Aorta (tissue), 5 donors: Measurements from ENCODE around the gene CCDC74A. TPM values are rescaled to one million over a fixed set of nuclear protein-coding genes. Genes with fewer than 3 reads are reported as not detected.
A peak's percentile ranks its signal among the peaks of the same experiment; 100 is the strongest.
"Not testable (repeated sequence)": the region's sequence is repeated elsewhere in the genome, so short reads cannot be mapped to it uniquely, and the experiment has no call there.

Source experiments
- ATAC-seq: fragments of 200-7000 bp; cut with Tn5 transposase; one replicate; pipeline ENCODE4 v1.9.1; 2022; ENCODE audit warnings: moderate library complexity; ENCODE audit not compliant: low FRiP score
- DNase-seq, 2 donors: peaks; one replicate each; pipeline ENCODE4 v3.0.0-alpha.2; 2020
- H3K27ac ChIP-seq, 2 donors: one replicate each; pipeline ENCODE4 v1.5.1; 2013; ENCODE audit warnings: low read length in 2 of 2, mild to moderate bottlenecking in 2 of 2, moderate library complexity in 2 of 2, control low read depth in 1 of 2, inconsistent platforms in 1 of 2, low read depth in 1 of 2
- H3K27me3 ChIP-seq, 2 donors: one replicate each; pipeline ENCODE4 v1.6.1; 2013; ENCODE audit warnings: control low read depth in 1 of 2, low read length in 1 of 2, mild to moderate bottlenecking in 1 of 2, moderate library complexity in 1 of 2; ENCODE audit not compliant: insufficient read depth in 2 of 2, control insufficient read depth in 1 of 2
- H3K36me3 ChIP-seq, 2 donors: one replicate each; pipeline ENCODE4 v1.6.1; 2013; ENCODE audit warnings: control low read depth in 1 of 2, low read length in 1 of 2, mild to moderate bottlenecking in 1 of 2; ENCODE audit not compliant: insufficient read depth in 2 of 2, control insufficient read depth in 1 of 2
- H3K4me1 ChIP-seq, 2 donors: one replicate each; pipeline ENCODE4 v1.6.1; 2013; ENCODE audit warnings: low read length in 2 of 2, control low read depth in 1 of 2, mild to moderate bottlenecking in 1 of 2, moderate library complexity in 1 of 2; ENCODE audit not compliant: insufficient read depth in 2 of 2, control insufficient read depth in 1 of 2
- H3K4me3 ChIP-seq, 2 donors: one replicate each; pipeline ENCODE4 v1.5.1; 2013; ENCODE audit warnings: low read length in 2 of 2, control low read depth in 1 of 2, mild to moderate bottlenecking in 1 of 2
- H3K9me3 ChIP-seq: one replicate; pipeline ENCODE4 v1.6.1; 2013; ENCODE audit warnings: mild to moderate bottlenecking, low read length; ENCODE audit not compliant: control insufficient read depth
- WGBS, 2 donors: extraction: QIAGEN DNeasy Blood & Tissue Kit; methylation state at CpG; one replicate each; pipeline ENCODE4 v1.1.7; 2013; 5-methylcytosine and 5-hydroxymethylcytosine counted together
- intact Hi-C, 2 donors: fragments of 100-400 bp; cut with DNase I; formaldehyde crosslinking; loops; one replicate each; pipeline versions ENCODE4 v1.14.2 to v1.15.0; 2022
- polyA plus RNA-seq, 2 donors: library from polyadenylated mRNA; stranded (reverse); fragments of 200-250 nt; gene quantifications; one replicate each; pipeline ENCODE4 v1.2.3, GENCODE V29; 2013
- total RNA-seq, 2 donors: library from RNA; stranded (reverse); fragmentation: NEBNext Ultra II Directional; extraction: Animal tissue kit (Norgen Biotek cat#: 25700); gene quantifications; one replicate each; pipeline ENCODE4 v1.2.1, GENCODE V29; 2021
- donor health status: healthy with polysubstance abuse.
- donor health status: Bipolar disorder and iron deficiency.
- donor health status: DM: no; HTN: no; CAD: no.
- donor health status: DM: no; HTN: no; CAD: no.
- donor health status: DM: yes; HTN: yes; CAD: no.

CCDC74A gene
- total and polyA plus RNA-seq, 4 donors, result 1.4 to 11.3 (median 4.3) TPM

DNA sequence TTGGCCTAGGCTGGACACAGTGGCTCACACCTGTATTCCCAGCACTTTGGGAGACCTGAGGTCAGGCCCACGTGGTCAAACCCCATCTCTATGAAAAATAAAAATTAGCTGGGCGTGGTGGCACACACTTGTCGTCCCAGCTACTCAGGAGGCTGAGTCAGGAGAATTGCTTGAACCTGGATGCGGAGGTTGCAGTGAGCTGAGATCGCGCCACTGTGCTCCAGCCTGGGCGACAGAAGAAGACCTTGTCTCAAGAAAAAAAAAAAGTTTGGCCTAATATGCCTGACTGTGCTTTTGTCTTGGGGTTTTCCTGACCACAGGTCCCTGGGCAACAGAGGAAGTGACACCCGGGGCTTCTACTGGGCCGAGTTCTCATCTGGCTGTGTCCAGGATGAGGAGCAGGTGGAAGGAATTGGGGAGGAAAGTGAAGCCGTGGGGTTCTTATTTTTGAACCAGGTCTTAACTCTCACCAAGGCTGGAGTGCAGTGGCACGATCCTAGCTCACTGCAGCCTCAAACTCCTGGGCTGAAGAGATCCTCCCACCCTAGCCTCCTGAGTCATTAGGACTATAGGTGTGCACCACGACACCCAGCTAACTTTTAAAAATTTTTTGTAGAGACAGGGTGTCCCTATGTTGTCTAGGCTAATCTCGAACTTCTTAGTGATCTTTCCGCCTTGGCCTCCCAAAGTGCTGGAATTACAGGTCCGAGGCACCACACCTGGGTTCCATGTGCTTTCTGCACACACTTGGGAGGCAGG is 13.1 kb upstream of the CCDC74A start:
- not testable (repeated sequence) for H3K36me3 ChIP-seq

DNA sequence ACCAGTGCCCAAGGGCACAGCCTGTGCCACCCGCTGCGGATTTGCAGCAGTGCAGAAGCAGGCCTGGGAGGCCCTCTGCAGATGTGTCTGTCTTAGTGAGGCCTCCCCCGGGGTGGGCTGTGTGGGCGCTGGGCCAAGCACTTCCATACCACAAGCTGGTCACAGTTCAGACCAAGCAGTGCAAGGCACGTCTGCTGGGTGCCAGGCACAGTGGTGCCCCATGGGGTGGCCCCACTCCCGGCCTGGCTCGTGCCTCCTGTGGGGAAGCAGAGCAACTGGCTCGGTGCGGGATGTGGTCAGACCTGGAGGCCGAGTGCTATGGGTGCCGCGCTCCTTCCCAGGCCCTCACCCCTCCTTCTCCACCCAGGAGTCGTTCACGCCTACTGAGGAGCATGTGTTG is 12.5 kb upstream of the CCDC74A start:
- intact Hi-C loops, H3K4me1 ChIP-seq, H3K27me3 ChIP-seq, ATAC-seq, H3K4me3 ChIP-seq, H3K36me3 ChIP-seq, H3K9me3 ChIP-seq, H3K27ac ChIP-seq: not testable (repeated sequence)
- DNase-seq, result peak in 1 of 2 donors; percentile 64
- 81 to 85% methylated on average over 12 to 14 of the region's 14 CpGs for WGBS, 2 donors

More for the DNA sequence above, 13.1 kb upstream of the CCDC74A start:
- H3K9me3 ChIP-seq, H3K4me3 ChIP-seq, ATAC-seq, H3K4me1 ChIP-seq, intact Hi-C loops, H3K27ac ChIP-seq, H3K27me3 ChIP-seq: not testable (repeated sequence)
- WGBS, 2 donors, result 79% methylated on average over 15 of the region's 15 CpGs
- peak in 1 of 2 donors; percentile 34 for DNase-seq

DNA sequence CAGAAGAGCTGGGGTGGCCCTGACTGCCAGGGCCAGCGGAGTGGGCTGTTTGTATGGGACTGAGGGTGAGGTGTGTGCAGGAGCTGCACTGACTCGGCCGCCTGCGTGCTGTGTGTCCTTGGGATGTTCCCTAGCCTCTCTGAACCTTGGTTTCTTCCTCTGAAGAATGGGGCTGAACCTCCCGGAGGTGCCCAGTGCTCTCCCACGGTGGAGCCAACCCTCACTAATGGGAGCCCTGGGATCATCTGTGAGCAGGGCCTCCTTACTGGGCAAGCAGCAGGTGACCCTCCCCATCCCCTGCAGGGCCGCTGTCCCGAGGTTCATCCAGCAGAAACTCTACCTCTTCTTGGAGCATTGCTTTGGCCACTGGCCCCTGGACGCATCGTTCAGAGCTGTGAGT is 11.7 kb upstream of the CCDC74A start:
- WGBS, 2 donors, result 79 to 84% methylated on average over 10 of the region's 10 CpGs
- peaks cover 0 to 2% of the 10 kb centered on the region in 2 donors for H3K36me3 ChIP-seq
- intact Hi-C loops, result no loop called here

DNA sequence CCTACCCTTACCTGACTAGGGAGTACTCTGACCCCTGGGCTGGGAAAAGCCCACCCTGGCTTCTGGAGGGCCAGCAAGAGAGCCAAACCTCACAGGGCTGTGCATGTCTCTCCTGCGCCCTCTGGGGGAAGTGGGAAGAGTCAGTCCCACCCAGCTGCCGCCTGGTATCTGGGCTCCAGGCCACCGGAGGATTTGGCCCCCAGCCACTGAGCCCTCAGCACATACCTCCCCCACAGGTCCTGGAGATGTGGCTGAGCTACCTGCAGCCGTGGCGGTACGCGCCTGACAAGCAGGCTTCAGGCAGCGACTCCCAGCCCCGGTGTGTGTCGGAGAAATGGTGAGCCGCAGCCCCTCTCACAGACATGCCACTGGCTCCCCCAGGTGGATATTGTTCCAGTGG is 11.1 kb upstream of the CCDC74A start:
- H3K27ac ChIP-seq, H3K9me3 ChIP-seq, H3K36me3 ChIP-seq, H3K4me3 ChIP-seq, H3K4me1 ChIP-seq, intact Hi-C loops, ATAC-seq, H3K27me3 ChIP-seq: not testable (repeated sequence)
- WGBS, 2 donors, result 64 to 71% methylated on average over 11 of the region's 11 CpGs
- DNase-seq, result peak in 1 of 2 donors; percentile 53

More for the DNA sequence above, 11.7 kb upstream of the CCDC74A start:
- H3K27me3 ChIP-seq, result no peaks in the 10 kb centered on the region
- H3K9me3 ChIP-seq, result no peaks in the 10 kb centered on the region
- no peak overlapping the region for H3K27ac ChIP-seq
- H3K4me3 ChIP-seq, result no peak overlapping the region
- H3K4me1 ChIP-seq, result no peaks in the 10 kb centered on the region
- DNase-seq (peak in 1 of 2 donors; percentile 59), ATAC-seq (no peak)

- DNase-seq, result peak in 1 of 2 donors; percentile 64
- WGBS, 2 donors, result 92 to 93% methylated on average over 17 of the region's 17 CpGs
Measured at GRCh38 chr2:131517106-131517831, 10.4 kb upstream of the CCDC74A start.

DNA sequence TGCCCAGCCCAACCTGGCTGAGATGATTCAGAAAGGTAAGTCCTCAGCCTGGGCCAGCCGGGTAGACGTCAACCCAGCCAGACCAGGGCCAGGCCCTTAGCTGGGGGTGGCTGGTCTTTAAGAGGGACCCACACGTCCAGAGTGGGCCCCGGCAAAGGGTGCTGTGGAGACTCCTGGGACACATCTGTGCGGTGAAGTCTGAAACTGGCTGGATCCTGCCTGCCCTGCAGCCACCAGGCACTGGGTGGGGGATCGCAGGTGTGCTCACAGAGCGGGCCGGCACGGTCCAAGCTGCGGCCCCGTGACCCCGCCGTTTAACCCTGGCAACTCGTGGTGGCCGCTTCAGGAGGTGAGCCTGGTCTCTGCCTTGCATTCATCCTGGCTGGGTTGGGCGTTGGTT is 9.8 kb upstream of the CCDC74A start:
- H3K27me3 ChIP-seq, H3K27ac ChIP-seq, H3K4me3 ChIP-seq, ATAC-seq, H3K36me3 ChIP-seq, H3K9me3 ChIP-seq, H3K4me1 ChIP-seq, intact Hi-C loops: not testable (repeated sequence)
- WGBS, 2 donors, result 87 to 89% methylated on average over 15 to 16 of the region's 16 CpGs
- DNase-seq, result peak in 1 of 2 donors; percentile 55

More at GRCh38 chr2:131517106-131517831, 10.4 kb upstream of the CCDC74A start:
- intact Hi-C loops, result no loop called here
- Histone ChIP-seq H3K9me3 (no peaks in the 10 kb centered on the region), H3K36me3 (peaks cover 0 to 2% of the 10 kb centered on the region in 2 donors), H3K27ac (no peak overlapping the region), H3K4me1 (no peaks in the 10 kb centered on the region), H3K4me3 (no peak overlapping the region), H3K27me3 (no peaks in the 10 kb centered on the region)
- ATAC-seq, result no peak

DNA sequence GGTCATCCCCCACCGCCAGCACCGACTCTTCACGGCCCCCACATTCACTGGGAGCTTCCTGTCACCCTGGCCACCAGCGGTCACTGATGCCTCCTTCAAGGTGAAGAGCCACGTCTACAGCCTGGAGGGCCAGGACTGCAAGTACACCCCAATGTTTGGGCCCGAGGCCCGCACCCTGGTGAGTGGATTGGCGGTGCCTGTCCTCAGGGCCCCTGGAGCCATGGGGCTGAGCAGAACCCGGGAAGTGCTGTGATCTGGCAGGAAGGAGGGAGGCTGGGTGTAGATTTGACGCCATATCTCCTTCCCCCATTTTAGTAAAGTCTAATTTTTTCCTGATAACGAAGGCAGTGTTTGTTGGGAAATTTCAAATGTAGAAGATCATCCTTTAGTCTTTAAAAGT is 9.2 kb upstream of the CCDC74A start:
- H3K9me3 ChIP-seq, ATAC-seq, H3K4me3 ChIP-seq, H3K4me1 ChIP-seq, H3K27me3 ChIP-seq, H3K36me3 ChIP-seq, intact Hi-C loops, H3K27ac ChIP-seq: not testable (repeated sequence)
- WGBS, 2 donors, result 86 to 92% methylated on average over 9 to 11 of the region's 11 CpGs
- DNase-seq, result peak in 1 of 2 donors; percentile 24

- Histone ChIP-seq H3K4me1 (no peaks in the 10 kb centered on the region), H3K27ac (no peak overlapping the region), H3K4me3 (no peak overlapping the region), H3K27me3 (no peaks in the 10 kb centered on the region), H3K36me3 (peaks cover 0 to 2% of the 10 kb centered on the region in 2 donors), H3K9me3 (no peaks in the 10 kb centered on the region)
- DNase-seq (peak in 1 of 2 donors; percentile 65), ATAC-seq (no peak)
- 92 to 94% methylated on average over 15 of the region's 15 CpGs for WGBS, 2 donors
- intact Hi-C loops, result no loop called here
Measured at GRCh38 chr2:131519466-131519865, 8.2 kb upstream of the CCDC74A start.
